GM23248 (cell line): ENCODE results near the gene DSG4.

Source experiments
- EZH2 ChIP-seq: fragments of 200-600 bp; sonication (generic); IDR thresholded peaks from 2 replicates; pipeline ENCODE4 v1.6.1; 2018; ENCODE audit warnings: antibody characterized with exemption, mild to moderate bottlenecking; ENCODE audit not compliant: insufficient read depth, poor library complexity, severe bottlenecking
- EZH2phosphoT487 ChIP-seq: fragments of 200-600 bp; sonication (generic); IDR thresholded peaks from 2 replicates; pipeline ENCODE4 v1.6.1; 2018; ENCODE audit warnings: antibody characterized with exemption, moderate library complexity, mild to moderate bottlenecking, low read depth; ENCODE audit not compliant: insufficient read depth

DNA sequence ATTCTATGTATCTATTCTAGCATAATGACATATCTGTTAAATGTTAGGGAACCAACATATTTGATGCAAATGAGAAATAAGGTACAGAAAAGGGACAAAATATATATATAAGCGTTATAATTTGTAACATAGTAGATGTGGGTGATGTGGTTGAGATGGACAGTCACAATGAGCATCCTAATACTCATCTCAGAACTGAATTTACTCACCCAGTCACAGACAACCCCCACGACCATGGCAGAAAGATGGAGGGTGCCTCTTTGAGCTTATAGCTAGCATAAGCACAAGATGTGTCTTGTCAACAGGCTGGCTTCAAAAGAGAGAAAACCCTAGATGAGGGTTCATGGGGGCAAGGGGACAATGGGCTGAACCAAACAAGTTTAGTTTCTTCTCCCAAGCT, 61.8 kb downstream of the DSG4 start:
- no peak for TF ChIP-seq EZH2
- TF ChIP-seq EZH2phosphoT487: no peak
